RKO (cell line): Measurements from ENCODE around the gene ZNF778.

ENCODE experiments used
- DNase-seq: peaks from one replicate; pipeline ENCODE4 v3.0.0-alpha.2; 2016; ENCODE audit warnings: low spot score

The ZNF778 gene

DNA sequence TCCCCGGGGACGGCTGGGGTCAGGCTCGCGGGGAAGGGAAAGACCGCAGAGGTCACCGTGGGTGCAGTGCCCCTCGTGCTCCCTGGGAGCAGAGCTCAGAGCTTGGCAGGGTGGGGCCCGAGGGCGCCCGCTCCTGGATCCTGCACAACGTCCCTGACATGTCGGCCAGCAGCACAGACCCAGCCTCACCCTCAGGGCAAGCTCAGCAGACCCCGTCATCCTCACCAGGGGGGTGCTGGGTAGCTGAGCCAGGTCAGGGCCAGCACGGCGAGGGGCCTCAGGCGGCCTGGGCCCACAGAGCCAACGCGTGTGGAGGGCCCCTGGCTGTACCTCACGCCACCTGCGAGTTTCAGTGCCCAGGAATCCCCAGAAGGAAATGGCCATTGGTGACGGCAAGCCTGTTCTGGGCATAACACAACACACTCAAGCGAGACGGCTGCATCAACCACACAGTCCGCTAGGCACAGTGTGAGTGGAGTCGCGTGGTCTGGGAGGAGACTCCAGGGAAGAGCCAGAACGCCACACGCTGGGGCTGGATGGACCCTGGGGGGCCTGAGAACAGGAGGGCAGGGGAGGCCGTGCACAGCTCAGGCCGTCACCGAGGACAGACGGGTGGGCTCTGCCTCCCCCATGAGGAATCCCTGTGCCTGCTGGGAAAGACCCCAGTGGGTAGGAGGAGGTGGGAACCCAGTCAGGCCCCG, 60.3 kb downstream of the ZNF778 start:
- DNase-seq = no peak

DNA sequence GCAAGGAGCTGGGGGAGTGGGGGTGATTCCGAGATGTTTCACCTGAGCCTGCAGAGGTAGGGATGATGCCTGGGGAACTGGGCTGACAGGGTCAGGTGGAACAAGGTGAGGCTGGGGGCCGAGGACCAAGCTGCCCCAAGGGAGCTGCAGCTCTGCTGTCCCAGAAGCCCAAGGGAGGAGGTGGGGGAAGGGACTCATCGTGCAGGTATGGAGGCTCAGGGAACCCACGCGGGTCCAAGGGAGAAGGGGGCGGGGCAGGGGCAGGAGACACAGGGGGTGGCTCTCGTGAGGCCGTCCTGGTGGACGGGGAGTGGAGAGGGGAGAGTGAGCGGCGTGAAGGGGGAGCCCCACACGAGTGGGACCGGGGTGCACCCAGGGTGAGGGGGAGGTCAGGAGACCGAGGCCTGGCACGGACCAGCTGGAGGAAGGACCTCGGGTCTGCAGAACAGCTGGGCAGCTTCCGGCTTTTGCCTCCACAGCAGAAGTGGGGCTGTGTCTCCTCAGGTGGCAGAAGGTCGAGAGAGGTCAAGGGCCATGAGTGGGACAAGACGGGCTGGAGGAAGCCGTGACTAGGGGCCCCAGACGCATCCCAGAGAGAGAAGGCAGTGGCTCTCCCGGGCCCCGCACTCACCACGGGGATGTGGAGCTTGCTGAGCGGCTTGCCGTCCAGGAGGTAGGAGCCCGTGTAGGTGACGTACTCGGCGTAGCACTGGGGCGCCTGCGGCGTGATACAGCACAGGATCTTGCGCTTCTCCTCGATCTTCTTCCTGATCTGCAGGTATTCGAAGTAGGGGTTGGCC, 61.1 kb downstream of the ZNF778 start:
- no peak for DNase-seq

DNA sequence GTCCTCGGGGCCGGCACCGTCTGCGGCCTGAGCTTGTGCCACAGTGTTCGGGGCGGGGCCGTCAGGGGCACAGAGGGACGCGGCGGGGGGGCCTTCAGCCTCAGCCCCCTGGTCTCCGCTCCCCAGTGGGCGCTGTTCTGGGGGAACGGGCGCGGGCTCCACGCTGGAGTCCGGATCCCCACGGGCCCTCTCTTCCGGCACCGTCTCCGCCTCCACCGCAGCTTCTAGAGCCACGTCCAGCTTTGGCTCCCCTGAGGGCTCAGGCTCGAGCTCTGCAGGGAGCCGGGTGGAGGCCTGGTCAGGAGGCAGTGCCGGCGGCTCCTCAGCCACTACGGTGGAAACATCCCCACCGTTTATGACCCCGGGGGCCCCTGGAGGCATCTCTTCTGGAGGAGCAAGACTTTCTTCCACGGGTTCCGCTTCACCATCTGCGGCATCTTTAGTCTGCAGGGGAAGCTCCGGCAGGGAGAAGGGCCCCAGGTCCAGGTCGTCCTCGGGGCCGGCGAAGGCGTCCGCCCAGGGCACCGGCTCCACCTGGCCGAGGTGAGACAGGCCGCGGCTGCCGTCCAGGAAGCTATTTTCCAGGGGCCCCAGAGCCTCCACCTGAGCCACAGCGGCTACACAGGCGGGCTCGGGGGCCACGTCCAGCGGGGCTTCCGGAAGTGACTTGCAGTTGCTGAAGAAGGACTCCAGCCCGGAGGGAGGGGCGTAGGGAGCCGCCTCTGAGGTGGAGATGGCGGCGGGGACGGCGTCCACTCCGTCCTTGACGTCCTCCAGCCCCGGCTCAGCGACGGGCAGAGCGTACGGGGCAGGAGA, 62.4 kb downstream of the ZNF778 start:
- DNase-seq = no peak

DNA sequence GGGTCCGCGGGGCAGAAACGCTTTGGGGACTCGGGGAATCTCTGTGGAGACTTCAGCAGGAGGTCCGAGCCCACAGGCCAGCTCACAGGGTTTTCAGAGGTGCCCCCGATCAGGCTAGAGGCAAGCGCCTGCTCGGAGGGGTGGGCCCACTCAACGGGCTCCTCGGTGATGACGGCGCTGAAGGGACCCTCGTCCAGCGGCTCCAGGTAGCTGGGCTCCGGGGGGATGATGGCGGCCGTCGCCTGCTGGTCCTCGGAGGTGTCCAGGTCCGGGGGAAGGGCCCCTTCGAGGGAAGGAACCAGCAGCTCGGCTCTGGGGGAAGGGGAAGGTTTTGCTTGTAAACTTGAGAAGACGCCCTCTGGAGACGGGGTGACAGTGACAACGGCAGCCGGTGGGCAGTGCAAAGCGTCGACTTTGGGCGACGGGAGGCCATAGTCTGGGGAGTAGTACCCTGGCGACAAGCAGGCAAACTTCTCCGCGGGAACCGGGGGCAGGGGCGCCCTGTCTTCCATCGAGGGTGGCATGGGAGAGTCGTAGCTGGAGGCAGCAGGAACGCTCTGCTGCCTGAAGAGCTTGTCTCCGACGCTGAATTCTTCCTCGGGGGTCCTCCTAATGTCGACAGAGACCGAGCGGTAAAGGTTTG, 63.2 kb downstream of the ZNF778 start:
- DNase-seq = no peak

DNA sequence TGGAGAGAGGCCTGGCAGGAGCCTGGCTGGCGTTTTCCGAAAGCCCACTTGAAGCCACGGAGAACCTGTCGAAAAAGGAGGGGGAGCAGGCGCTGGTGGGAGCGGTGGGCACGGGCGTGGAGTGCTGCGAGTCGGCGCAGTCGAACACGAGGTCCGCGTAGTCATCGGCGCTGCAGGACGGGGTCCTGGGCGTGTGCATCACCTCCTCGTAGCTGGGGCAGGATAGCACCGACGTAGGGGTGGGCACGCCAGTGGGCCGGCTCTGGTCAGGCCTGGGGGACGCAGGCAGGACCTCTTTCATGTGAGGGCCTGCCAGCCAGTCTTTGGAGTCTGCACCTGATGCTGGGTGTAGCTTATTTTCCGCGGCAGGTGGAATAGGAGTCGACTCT, 63.7 kb downstream of the ZNF778 start:
- no peak for DNase-seq

DNA sequence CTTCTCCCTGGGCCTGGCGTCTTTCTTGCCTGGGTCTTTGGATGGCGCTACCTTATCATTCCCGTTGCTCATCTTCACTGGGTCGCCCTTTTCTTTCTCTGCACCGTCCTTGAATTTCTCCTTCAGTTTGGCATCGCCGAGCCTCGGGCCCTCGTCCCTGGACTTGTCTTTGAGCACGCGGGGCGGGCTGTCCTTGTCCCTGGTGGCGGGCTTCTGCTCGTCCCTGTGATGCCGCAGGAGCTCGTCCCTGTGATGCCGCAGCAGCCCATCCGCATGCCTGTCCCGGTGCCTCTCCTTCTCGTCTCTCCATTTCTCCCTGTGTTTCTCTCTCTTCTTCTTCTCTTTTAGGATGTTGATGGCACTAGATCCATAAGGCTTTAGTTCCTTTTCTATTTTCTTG, 64.3 kb downstream of the ZNF778 start:
- no peak for DNase-seq

DNA sequence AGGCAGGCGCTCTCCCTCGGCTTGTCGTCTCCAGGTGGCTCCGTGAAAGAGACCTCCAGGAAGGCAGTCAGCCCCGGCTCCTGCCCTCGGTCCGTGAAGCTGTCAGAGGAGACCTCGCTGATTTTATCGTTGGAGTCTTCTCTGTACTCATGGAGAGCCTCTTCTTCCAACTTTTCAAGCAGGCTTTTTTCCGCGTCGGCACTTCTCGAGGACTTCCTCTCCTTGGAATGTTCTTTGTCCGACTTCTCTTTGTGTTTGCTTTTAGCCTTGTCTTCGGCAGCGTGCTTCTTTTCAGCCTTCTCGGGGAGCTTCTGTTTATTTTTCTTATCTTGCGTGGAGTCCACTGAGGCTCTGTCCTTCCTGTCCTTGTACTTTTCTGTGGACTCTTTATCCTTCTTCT, 65.0 kb downstream of the ZNF778 start:
- DNase-seq = no peak

DNA sequence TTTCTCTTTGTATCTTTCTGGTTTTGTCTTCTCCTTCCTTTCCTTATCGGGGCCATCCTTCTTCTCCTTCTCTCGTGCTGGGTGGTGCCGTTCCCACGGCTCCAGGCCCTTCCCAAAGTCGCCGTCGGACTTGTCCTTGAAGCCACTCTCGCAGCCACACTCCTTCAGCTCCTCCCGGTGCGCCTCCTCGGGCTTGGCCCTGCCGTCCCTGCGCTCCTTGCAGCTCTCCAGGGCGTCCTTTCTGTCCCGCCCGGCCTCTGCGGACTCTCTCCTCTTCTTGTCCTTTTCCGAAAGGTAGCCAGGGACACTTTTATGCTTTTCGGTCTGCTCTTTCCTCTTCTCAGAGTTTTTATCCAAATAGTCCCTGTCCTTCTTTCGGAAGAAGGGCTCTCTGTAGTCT, 65.9 kb downstream of the ZNF778 start:
- no peak for DNase-seq

DNA sequence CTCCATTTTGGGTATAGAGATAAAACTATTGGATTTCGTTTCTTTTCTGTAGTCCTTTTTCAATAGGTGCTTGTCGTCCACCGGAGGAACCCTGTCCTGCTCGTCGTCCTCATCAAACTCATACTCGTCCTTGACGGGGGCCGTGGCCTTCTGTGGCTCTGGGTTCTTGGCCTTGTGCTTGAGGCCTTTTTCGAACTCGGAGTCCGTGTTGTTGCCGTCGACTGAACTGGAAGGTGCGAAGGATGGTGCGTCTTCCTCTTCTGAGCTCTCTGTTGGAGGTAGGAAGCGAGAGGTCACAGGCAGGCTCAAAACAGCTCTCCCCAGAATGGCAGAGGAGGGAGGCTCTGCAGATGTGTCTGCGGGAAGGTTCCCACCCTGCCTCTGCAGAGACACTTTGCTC, 67.9 kb downstream of the ZNF778 start:
- no peak for DNase-seq

DNA sequence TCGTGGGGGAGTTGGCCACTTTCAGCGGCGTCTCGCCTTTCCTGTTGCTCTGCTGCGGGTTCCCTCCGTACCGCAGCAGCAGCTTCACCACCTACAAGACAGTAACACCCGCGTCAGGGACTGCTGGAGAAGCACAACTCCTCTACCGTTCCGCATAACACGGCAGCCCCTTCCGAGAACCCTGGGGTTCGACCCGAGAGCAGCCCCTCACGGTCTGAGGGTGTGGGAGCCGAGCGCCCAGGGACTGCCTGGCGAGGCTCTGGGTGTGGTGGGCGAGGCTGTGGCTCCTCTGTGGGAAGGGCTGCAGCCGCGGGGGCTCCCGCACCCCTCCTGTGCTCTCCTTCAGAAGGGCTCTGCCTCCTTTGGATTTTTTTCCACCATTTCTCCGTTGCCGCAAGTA, 68.6 kb downstream of the ZNF778 start:
- no peak for DNase-seq
